Fibroblast of lung (primary cell): ENCODE measurements around the gene LRP1-AS.
A peak's percentile ranks its signal among the peaks of the same experiment; 100 is the strongest.

Source experiments
- EZH2 ChIP-seq: IDR thresholded peaks from 2 replicates; pipeline ENCODE4 v1.5.1; 2012; ENCODE audit warnings: low read length, control low read depth, mild to moderate bottlenecking; ENCODE audit errors: missing control alignments
- TF ChIP-seq, protein P1 (sequence below), 2 donors: IDR thresholded peaks in 1 of 2; conservative IDR thresholded peaks in 1 of 2; 1 replicate in 1 of 2; 2 replicates in 1 of 2; pipeline ENCODE4 v1.5.1; 2011 to 2012; ENCODE audit warnings: low read length in 2 of 2, control low read depth in 1 of 2, inconsistent platforms in 1 of 2, low read depth in 1 of 2, mild to moderate bottlenecking in 1 of 2

DNA sequence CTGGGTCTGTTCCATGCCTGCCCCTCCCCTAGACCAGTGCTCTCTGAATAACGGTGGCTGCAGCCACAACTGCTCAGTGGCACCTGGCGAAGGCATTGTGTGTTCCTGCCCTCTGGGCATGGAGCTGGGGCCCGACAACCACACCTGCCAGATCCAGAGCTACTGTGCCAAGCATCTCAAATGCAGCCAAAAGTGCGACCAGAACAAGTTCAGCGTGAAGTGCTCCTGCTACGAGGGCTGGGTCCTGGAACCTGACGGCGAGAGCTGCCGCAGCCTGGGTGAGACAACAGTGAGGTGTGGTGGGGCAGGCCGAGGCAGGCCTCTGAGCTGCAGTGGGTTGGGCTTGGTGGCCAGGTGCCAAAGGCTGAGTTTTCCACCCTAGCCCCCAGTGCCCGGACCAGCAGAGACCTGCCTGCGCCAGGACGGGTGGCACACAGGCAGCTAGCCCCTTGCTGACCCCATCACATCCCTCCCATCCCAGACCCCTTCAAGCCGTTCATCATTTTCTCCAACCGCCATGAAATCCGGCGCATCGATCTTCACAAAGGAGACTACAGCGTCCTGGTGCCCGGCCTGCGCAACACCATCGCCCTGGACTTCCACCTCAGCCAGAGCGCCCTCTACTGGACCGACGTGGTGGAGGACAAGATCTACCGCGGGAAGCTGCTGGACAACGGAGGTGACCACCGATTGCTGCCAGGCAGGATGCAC lies 28.2 kb upstream of the LRP1-AS start:
- TF ChIP-seq, protein P1, sequence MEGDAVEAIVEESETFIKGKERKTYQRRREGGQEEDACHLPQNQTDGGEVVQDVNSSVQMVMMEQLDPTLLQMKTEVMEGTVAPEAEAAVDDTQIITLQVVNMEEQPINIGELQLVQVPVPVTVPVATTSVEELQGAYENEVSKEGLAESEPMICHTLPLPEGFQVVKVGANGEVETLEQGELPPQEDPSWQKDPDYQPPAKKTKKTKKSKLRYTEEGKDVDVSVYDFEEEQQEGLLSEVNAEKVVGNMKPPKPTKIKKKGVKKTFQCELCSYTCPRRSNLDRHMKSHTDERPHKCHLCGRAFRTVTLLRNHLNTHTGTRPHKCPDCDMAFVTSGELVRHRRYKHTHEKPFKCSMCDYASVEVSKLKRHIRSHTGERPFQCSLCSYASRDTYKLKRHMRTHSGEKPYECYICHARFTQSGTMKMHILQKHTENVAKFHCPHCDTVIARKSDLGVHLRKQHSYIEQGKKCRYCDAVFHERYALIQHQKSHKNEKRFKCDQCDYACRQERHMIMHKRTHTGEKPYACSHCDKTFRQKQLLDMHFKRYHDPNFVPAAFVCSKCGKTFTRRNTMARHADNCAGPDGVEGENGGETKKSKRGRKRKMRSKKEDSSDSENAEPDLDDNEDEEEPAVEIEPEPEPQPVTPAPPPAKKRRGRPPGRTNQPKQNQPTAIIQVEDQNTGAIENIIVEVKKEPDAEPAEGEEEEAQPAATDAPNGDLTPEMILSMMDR (conservative IDR thresholded peaks at IDR 0.05 in 1 of 2, IDR thresholded peaks at IDR 0.05 in 1 of 2; ENCODE audit: low read depth in 1 of 2, low read length in 2 of 2) = peak; percentile 68 to 87
- TF ChIP-seq EZH2 = no peak
